Endothelial cell (in vitro differentiated cells): ENCODE results near the gene DEPP1. TPM values are rescaled to one million over a fixed set of nuclear protein-coding genes. Genes with fewer than 3 reads are reported as not detected.

ENCODE experiments used
- DNase-seq: peaks from one replicate; pipeline ENCODE4 v3.0.0; 2021; ENCODE audit warnings: low spot score
- H3K27ac Mint-ChIP-seq: one replicate; pipeline ENCODE4 v1.8.0; 2021; ENCODE audit warnings: mixed read lengths, inconsistent platforms; ENCODE audit not compliant: unreplicated experiment
- H3K27me3 Mint-ChIP-seq: one replicate; pipeline ENCODE4 v1.8.0; 2021; ENCODE audit warnings: mild to moderate bottlenecking, moderate library complexity, mixed read lengths, inconsistent platforms; ENCODE audit not compliant: unreplicated experiment
- H3K36me3 Mint-ChIP-seq: one replicate; pipeline ENCODE4 v1.8.0; 2021; ENCODE audit warnings: mild to moderate bottlenecking, low read depth, mixed read lengths, inconsistent platforms; ENCODE audit not compliant: unreplicated experiment
- H3K4me1 Mint-ChIP-seq: one replicate; pipeline ENCODE4 v1.8.0; 2021; ENCODE audit warnings: mild to moderate bottlenecking, mixed read lengths, inconsistent platforms; ENCODE audit not compliant: unreplicated experiment
- H3K4me3 Mint-ChIP-seq: one replicate; pipeline ENCODE4 v1.8.0; 2021; ENCODE audit warnings: mild to moderate bottlenecking, mixed read lengths, inconsistent platforms; ENCODE audit not compliant: unreplicated experiment
- H3K9me3 Mint-ChIP-seq: one replicate; pipeline ENCODE4 v1.8.0; 2021; ENCODE audit warnings: mixed read lengths, inconsistent platforms; ENCODE audit not compliant: unreplicated experiment
- total RNA-seq: library from RNA; stranded (reverse); fragmentation: NEBNext Ultra II Directional; extraction: Animal tissue kit (Norgen Biotek cat#: 25700); gene quantifications from one replicate; pipeline ENCODE4 v1.2.1, GENCODE V29; 2021; ENCODE audit not compliant: unreplicated experiment
- TF ChIP-seq, protein P1 (sequence below): fragments of 200-600 bp; sonication (generic); IDR thresholded peaks from one replicate; pipeline ENCODE4 v1.5.0; 2021; ENCODE audit warnings: antibody characterized with exemption; ENCODE audit not compliant: unreplicated experiment

Gene DEPP1
- total RNA-seq, 1 donor from 2014 or later = 22.5 TPM

DNA sequence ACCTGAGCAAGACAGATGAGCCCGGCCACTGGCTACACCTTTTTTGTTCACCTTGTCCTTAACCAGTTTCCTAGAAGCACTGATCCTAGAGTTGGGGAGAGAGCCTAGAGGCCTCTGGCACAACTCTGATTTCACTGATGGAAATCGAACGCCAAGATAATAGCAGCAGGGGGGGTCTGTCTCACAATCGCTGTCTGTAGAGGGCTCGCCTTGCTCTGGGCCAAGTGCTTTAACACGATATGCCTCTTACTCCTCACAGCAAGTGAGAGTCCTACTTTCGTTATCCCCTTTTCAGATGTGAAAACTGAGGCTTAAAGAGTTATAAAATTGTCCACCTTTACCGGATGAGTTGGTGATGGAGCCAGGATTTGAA, 18.5 kb downstream of the DEPP1 start:
- H3K4me3 Mint-ChIP-seq = peak overlapping the region; percentile 56
- peaks cover 31% of the 10 kb centered on the region for H3K4me1 Mint-ChIP-seq
- H3K36me3 Mint-ChIP-seq = peaks cover 9% of the 10 kb centered on the region
- TF ChIP-seq, protein P1, sequence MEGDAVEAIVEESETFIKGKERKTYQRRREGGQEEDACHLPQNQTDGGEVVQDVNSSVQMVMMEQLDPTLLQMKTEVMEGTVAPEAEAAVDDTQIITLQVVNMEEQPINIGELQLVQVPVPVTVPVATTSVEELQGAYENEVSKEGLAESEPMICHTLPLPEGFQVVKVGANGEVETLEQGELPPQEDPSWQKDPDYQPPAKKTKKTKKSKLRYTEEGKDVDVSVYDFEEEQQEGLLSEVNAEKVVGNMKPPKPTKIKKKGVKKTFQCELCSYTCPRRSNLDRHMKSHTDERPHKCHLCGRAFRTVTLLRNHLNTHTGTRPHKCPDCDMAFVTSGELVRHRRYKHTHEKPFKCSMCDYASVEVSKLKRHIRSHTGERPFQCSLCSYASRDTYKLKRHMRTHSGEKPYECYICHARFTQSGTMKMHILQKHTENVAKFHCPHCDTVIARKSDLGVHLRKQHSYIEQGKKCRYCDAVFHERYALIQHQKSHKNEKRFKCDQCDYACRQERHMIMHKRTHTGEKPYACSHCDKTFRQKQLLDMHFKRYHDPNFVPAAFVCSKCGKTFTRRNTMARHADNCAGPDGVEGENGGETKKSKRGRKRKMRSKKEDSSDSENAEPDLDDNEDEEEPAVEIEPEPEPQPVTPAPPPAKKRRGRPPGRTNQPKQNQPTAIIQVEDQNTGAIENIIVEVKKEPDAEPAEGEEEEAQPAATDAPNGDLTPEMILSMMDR = no peak
- H3K27me3 Mint-ChIP-seq = peaks cover 7% of the 10 kb centered on the region
- H3K9me3 Mint-ChIP-seq = peaks cover 4% of the 10 kb centered on the region
- H3K27ac Mint-ChIP-seq = no peak overlapping the region
- DNase-seq = no peak

DNA sequence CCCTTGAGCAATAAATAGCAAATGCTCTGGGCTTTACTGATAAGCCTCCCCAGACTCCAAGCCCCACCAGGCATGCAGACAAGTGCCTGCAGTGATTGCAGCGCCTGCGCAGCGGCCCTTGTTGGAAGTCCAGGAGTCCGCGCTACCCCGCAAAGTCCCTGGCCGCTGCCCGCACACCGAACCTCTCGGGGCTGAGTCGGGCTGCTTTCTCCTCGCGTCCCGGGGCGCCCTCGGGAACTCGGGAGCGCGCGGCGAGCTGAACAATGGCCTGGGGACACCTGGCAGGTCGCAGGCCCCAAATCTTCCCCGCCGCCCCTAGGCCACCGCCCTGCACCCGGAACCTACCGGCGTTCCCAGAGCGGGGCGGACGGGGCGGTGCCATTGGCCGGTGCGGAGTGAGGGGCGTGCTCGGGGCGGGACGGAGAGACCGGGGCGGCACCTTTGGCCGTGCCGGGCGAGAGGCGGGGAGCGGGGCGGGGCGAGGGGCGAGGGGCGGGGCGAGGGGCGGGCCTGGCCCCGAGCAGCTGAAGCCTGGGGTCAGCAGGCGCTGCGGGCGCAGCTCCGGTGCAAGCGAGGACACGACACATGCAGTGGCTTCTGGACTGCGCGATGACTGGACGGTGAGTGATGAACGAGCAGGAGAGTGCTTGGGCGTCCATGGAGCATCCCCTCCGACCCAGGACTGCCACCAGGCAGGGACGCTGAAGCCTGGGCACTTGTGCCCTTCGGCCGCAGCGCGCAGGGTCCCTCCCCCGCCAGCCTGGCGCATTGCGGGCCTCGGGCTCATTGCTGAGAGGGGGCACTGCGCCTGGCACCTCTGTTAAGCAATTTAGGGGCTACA, 19.1 kb downstream of the DEPP1 start, which contains the start of gene RASSF4:
Gene RASSF4 (plus strand): TSS at position 556 of the 841 bp plus-strand sequence. CDS start 10,401 bp downstream, outside the sequence.
- H3K4me1 Mint-ChIP-seq = peaks cover 27% of the 10 kb centered on the region
- TF ChIP-seq, protein P1 = no peak

DNA sequence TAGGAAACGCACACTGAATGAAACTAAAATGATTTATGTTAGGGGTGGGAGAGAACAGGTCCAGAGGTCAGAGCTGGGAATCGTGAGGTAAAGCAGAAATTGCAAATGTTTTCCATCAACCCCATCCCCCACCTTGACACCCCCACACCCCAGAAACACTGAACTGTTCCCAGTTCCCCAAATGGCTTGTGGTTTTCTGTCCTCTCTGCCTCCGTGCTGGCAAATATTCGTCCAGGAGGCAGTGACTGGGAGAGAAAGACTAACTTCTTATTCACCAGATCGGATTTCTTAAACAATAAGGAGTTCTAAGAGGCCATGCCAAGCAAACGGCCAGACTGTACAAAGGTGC, 19.7 kb downstream of the DEPP1 start:
- TF ChIP-seq, protein P1 = no peak
- Mint-ChIP-seq H3K9me3 (peaks cover 4% of the 10 kb centered on the region), H3K4me3 (peak overlapping the region; percentile 91), H3K27me3 (peaks cover 2% of the 10 kb centered on the region), H3K36me3 (peaks cover 9% of the 10 kb centered on the region), H3K27ac (peak overlapping the region; percentile 77), H3K4me1 (peaks cover 22% of the 10 kb centered on the region)
- DNase-seq = no peak

More for the DNA sequence above, 19.1 kb downstream of the DEPP1 start, which contains the start of gene RASSF4:
- peak; percentile 91 for DNase-seq
- Mint-ChIP-seq H3K27ac (peak within 1 kb of the TSS; percentile 77), H3K36me3 (peaks cover 9% of the 10 kb centered on the region), H3K27me3 (peaks cover 3% of the 10 kb centered on the region), H3K9me3 (peaks cover 4% of the 10 kb centered on the region), H3K4me3 (peak within 1 kb of the TSS; percentile 91)

DNA sequence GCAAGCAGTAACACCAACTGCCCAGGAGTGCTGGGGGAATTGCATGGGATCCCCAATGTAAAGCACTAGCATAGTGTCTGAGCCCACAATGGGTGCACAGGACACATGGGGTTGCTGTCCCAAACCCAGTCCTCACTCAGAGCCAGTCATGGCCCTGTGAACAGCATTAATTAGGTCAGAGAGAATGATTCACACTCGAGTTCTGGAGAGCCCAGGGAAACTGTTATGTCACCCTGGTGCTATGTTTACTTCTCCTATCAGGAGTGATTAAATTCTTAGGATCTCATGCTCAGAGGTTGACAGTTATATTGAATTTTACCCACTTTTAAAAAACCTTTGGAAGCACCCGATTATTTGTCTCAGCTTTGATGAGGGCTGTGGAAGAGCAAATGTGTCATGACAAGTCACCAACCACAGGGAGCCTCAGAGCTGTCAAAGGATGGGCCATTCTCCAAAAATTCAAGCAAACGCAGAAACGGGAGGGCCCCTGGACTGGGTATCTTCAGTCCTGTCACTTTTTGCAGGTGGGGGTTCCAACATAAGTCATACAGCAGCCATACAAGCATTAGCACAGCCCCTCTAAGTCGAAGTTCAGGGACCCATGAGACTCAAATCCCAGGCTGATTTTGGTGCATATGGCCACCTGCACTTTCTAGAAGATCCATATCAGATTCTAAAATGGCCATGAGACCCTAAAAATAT, 20.3 kb downstream of the DEPP1 start:
- Mint-ChIP-seq H3K9me3 (peaks cover 4% of the 10 kb centered on the region), H3K36me3 (peaks cover 9% of the 10 kb centered on the region), H3K27ac (peak overlapping the region; percentile 77), H3K27me3 (peaks cover 2% of the 10 kb centered on the region), H3K4me3 (peak overlapping the region; percentile 91), H3K4me1 (peaks cover 21% of the 10 kb centered on the region)
- no peak for DNase-seq
- TF ChIP-seq, protein P1 = no peak
